HEK293 (cell line): Measurements from ENCODE around the gene NEU1.
A peak's percentile ranks its signal among the peaks of the same experiment; 100 is the strongest.

Experiments
- HIC1 ChIP-seq: fragments of 450-650 bp; formaldehyde crosslinking; IDR thresholded peaks from 2 replicates; pipeline ENCODE4 v1.5.1; 2016; ENCODE audit warnings: missing biosample characterization, missing genetic modification characterization
- KLF1 ChIP-seq: fragments of 450-650 bp; formaldehyde crosslinking; IDR thresholded peaks from 2 replicates; pipeline ENCODE4 v1.5.1; 2016; ENCODE audit warnings: missing biosample characterization, missing genetic modification characterization
- PATZ1 ChIP-seq: fragments of 450-650 bp; formaldehyde crosslinking; IDR thresholded peaks from 2 replicates; pipeline ENCODE4 v1.5.1; 2016; ENCODE audit warnings: missing biosample characterization, missing genetic modification characterization
- PRDM1 ChIP-seq: fragments of 450-650 bp; formaldehyde crosslinking; IDR thresholded peaks from 2 replicates; pipeline ENCODE4; 2016; ENCODE audit warnings: missing biosample characterization, missing genetic modification characterization
- PRDM10 ChIP-seq: fragments of 450-650 bp; formaldehyde crosslinking; IDR thresholded peaks from 2 replicates; pipeline ENCODE4 v1.5.1; 2016; ENCODE audit warnings: missing biosample characterization, missing genetic modification characterization
- PRDM2 ChIP-seq: fragments of 450-650 bp; formaldehyde crosslinking; IDR thresholded peaks from 2 replicates; pipeline ENCODE4 v1.5.1; 2016; ENCODE audit warnings: missing biosample characterization, missing genetic modification characterization, borderline replicate concordance
- PRDM6 ChIP-seq: fragments of 450-650 bp; formaldehyde crosslinking; IDR thresholded peaks from 2 replicates; pipeline ENCODE4 v1.5.1; 2017; ENCODE audit warnings: missing biosample characterization, missing genetic modification characterization
- ZFHX2 ChIP-seq: fragments of 450-650 bp; formaldehyde crosslinking; conservative IDR thresholded peaks from 2 replicates; pipeline ENCODE4 v1.5.1; 2016; ENCODE audit warnings: missing biosample characterization, missing genetic modification characterization
- ZNF155 ChIP-seq: fragments of 450-650 bp; formaldehyde crosslinking; IDR thresholded peaks from 2 replicates; pipeline ENCODE4 v1.5.1; 2016; ENCODE audit warnings: missing biosample characterization, missing genetic modification characterization
- ZNF24 ChIP-seq: fragments of 450-650 bp; formaldehyde crosslinking; IDR thresholded peaks from 2 replicates; pipeline ENCODE4 v1.5.1; 2016; ENCODE audit warnings: missing biosample characterization, missing genetic modification characterization
- ZNF274 ChIP-seq, 2 experiments: fragments of 200-500 bp in 1 of 2; fragments of 450-650 bp in 1 of 2; sonication (Bioruptor generic) in 1 of 2; formaldehyde crosslinking in 1 of 2; IDR thresholded peaks; 2 replicates each; pipeline versions ENCODE4 v1.5.1 to v1.6.1; 2014 to 2016; ENCODE audit warnings: borderline replicate concordance in 1 of 2, inconsistent platforms in 1 of 2, low read length in 1 of 2, missing biosample characterization in 1 of 2, missing genetic modification characterization in 1 of 2
- ZNF549 ChIP-seq: fragments of 450-650 bp; IDR thresholded peaks from 2 replicates; pipeline ENCODE4 v1.5.1; 2018; ENCODE audit warnings: missing biosample characterization, missing genetic modification characterization, mild to moderate bottlenecking, inconsistent platforms, moderate library complexity
- ZNF600 ChIP-seq: fragments of 450-650 bp; formaldehyde crosslinking; IDR thresholded peaks from 2 replicates; pipeline ENCODE4 v1.5.1; 2016; ENCODE audit warnings: missing biosample characterization, missing genetic modification characterization
- ZXDB ChIP-seq: fragments of 450-650 bp; formaldehyde crosslinking; IDR thresholded peaks from 2 replicates; pipeline ENCODE4 v1.5.1; 2016; ENCODE audit warnings: missing biosample characterization, missing genetic modification characterization

The NEU1 gene

GRCh38 chr6:31827286-31828079, 35.1 kb downstream of the NEU1 start, which contains the start of gene HSPA1B (continued):
- TF ChIP-seq PRDM1 (tag by site-specific recombination) (peak; percentile 64; the same call in 1 of the 2 replicates), PRDM2 (peak; percentile 71; the same call in 1 of the 2 replicates), ZNF155 (tag by site-specific recombination) (no peak), ZNF24 (tag by site-specific recombination) (peak; percentile 63; the same call in 1 of the 2 replicates), PRDM10 (peak; percentile 25), HIC1 (peak; percentile 80; the same call in 1 of the 2 replicates), PRDM6 (tag by site-specific recombination) (no peak), ZFHX2 (tag by site-specific recombination) (peak; percentile 66), ZXDB (tag by site-specific recombination) (peak; percentile 56), PATZ1 (tag by site-specific recombination) (peak; percentile 92), ZNF549 (tag by site-specific recombination) (no peak), KLF1 (0 out of 2 replicates have a peak, but pooled peaks have one; percentile 28), ZNF274 (IDR thresholded peaks at IDR 0.05; ENCODE audit: low read length) (no peak), ZNF274 (tag by site-specific recombination; IDR thresholded peaks at IDR 0.05; ENCODE audit: borderline replicate concordance) (no peak), ZNF600 (tag by site-specific recombination) (peak; percentile 77)
